Calu3 (cell line): ENCODE data around the gene MACROD2. TPM values are rescaled to one million over a fixed set of nuclear protein-coding genes. Genes with fewer than 3 reads are reported as not detected.

Experiments used
- BruUV-seq: library from RNA; stranded (reverse); fragments of 400-500 nt; replicated peaks from 2 replicates; lab custom pipeline; 2021; lab: Mats Ljungman, UMichigan
- CTCF ChIA-PET: fragments of 300-600 bp; sonication (Branson Sonifier 250); formaldehyde crosslinking; loops from one replicate; lab custom pipeline; 2022; ENCODE audit warnings: antibody characterized with exemption; lab: Charles Lee
- DNase-seq: peaks from one replicate; pipeline ENCODE4 v3.0.0; 2022
- H3K27ac Mint-ChIP-seq: one replicate; pipeline ENCODE4 v1.8.0; 2022; ENCODE audit warnings: mixed read lengths; ENCODE audit not compliant: unreplicated experiment
- H3K27me3 Mint-ChIP-seq: one replicate; pipeline ENCODE4 v1.8.0; 2022; ENCODE audit warnings: mixed read lengths; ENCODE audit not compliant: unreplicated experiment
- H3K36me3 Mint-ChIP-seq: one replicate; pipeline ENCODE4 v1.8.0; 2022; ENCODE audit warnings: mild to moderate bottlenecking, moderate library complexity, mixed read lengths; ENCODE audit not compliant: insufficient read depth, unreplicated experiment
- H3K4me1 Mint-ChIP-seq: one replicate; pipeline ENCODE4 v1.8.0; 2022; ENCODE audit warnings: mild to moderate bottlenecking, low read depth, mixed read lengths; ENCODE audit not compliant: unreplicated experiment
- H3K4me3 Mint-ChIP-seq: one replicate; pipeline ENCODE4 v1.8.0; 2022; ENCODE audit warnings: mild to moderate bottlenecking, low read depth, moderate library complexity, mixed read lengths; ENCODE audit not compliant: unreplicated experiment
- H3K9me3 Mint-ChIP-seq: one replicate; pipeline ENCODE4 v1.8.0; 2022; ENCODE audit warnings: low read depth, mixed read lengths; ENCODE audit not compliant: unreplicated experiment
- CTCF ChIP-seq: fragments of 200-600 bp; IDR thresholded peaks from one replicate; pipeline ENCODE4 v1.8.0; 2022; ENCODE audit warnings: antibody characterized with exemption; ENCODE audit not compliant: unreplicated experiment
- intact Hi-C: fragments of 100-400 bp; cut with micrococcal nuclease; formaldehyde crosslinking; loops from one replicate; pipeline ENCODE4 v1.10.0; 2022; ENCODE audit not compliant: unreplicated experiment
- total RNA-seq: library from RNA; stranded (reverse); gene quantifications from 2 replicates; pipeline ENCODE4 v1.2.3, GENCODE V29; 2022

MACROD2 gene
- total RNA-seq, 1 experiment from 2014 or later: 29.4 TPM

DNA sequence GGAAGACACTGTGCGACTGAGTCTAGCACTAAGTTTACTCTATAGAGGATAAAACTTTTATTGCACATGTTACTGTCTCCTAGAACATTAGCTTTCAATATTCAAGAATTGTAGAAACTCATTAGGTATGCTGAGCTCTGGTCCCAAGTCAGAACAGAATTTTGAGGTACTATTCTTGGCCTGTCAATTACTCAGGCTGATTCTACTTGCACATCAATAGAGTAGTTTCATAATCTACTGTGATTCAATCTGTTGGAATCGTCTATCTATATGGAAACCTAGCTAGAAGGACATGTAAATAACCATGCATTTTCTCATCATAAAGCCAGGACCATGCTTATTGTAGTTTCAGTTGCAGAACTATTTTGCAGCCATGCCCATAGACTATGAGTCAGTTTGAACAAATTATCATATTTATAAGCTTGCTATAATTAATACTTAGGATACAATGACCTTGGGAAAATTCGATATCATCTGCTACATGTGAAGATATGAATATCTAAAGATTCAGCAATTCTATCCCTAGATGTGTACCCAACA is 300.5 kb downstream of the MACROD2 start:
- no peaks in the 10 kb centered on the region for H3K36me3 Mint-ChIP-seq
- H3K9me3 Mint-ChIP-seq: no peaks in the 10 kb centered on the region
- CTCF ChIA-PET: no interaction called here
- no peaks in the 10 kb centered on the region for H3K27me3 Mint-ChIP-seq
- no peak for DNase-seq
- no peak overlapping the region for H3K27ac Mint-ChIP-seq
- intact Hi-C loops: no loop called here
- no peak for TF ChIP-seq CTCF
- no peak overlapping the region for H3K4me3 Mint-ChIP-seq
- no TSS peak for BruUV-seq
- no peaks in the 10 kb centered on the region for H3K4me1 Mint-ChIP-seq

- Mint-ChIP-seq H3K27me3 (no peaks in the 10 kb centered on the region), H3K27ac (no peak overlapping the region), H3K4me3 (no peak overlapping the region), H3K36me3 (no peaks in the 10 kb centered on the region), H3K4me1 (peaks cover 8% of the 10 kb centered on the region), H3K9me3 (no peaks in the 10 kb centered on the region)
- DNase-seq: no peak
- no TSS peak for BruUV-seq
- CTCF ChIA-PET: no interaction called here
- TF ChIP-seq CTCF: no peak
- intact Hi-C loops: loop anchor here (10.0 kb wide), 1 partner anchor 45 kb away; no protein-coding TSS in a partner anchor
Measured at GRCh38 chr20:14299831-14300230, 304.5 kb downstream of the MACROD2 start.

GRCh38 chr20:14303106-14303505 is 307.8 kb downstream of the MACROD2 start:
- Mint-ChIP-seq H3K27me3 (no peaks in the 10 kb centered on the region), H3K27ac (no peak overlapping the region), H3K4me1 (peaks cover 8% of the 10 kb centered on the region), H3K36me3 (no peaks in the 10 kb centered on the region), H3K9me3 (no peaks in the 10 kb centered on the region), H3K4me3 (no peak overlapping the region)
- intact Hi-C loops: loop anchor here (10.0 kb wide), 1 partner anchor 48 kb away; no protein-coding TSS in a partner anchor
- no TSS peak for BruUV-seq
- DNase-seq: no peak
- CTCF ChIA-PET: no interaction called here
- no peak for TF ChIP-seq CTCF

- Mint-ChIP-seq H3K27me3 (no peaks in the 10 kb centered on the region), H3K4me3 (no peak overlapping the region), H3K9me3 (no peaks in the 10 kb centered on the region), H3K27ac (no peak overlapping the region), H3K36me3 (no peaks in the 10 kb centered on the region), H3K4me1 (peaks cover 8% of the 10 kb centered on the region)
- BruUV-seq: no TSS peak
- CTCF ChIA-PET: no interaction called here
- DNase-seq: no peak
- intact Hi-C loops: loop anchor here (10.0 kb wide), 1 partner anchor 49 kb away; no protein-coding TSS in a partner anchor
- no peak for TF ChIP-seq CTCF
Measured at GRCh38 chr20:14303651-14304050, 308.3 kb downstream of the MACROD2 start.
